Measurements from ENCODE around the gene PGD.
"Not testable (repeated sequence)": the region's sequence is repeated elsewhere in the genome, so short reads cannot be mapped to it uniquely, and the experiment has no call there.

Gene PGD

DNA sequence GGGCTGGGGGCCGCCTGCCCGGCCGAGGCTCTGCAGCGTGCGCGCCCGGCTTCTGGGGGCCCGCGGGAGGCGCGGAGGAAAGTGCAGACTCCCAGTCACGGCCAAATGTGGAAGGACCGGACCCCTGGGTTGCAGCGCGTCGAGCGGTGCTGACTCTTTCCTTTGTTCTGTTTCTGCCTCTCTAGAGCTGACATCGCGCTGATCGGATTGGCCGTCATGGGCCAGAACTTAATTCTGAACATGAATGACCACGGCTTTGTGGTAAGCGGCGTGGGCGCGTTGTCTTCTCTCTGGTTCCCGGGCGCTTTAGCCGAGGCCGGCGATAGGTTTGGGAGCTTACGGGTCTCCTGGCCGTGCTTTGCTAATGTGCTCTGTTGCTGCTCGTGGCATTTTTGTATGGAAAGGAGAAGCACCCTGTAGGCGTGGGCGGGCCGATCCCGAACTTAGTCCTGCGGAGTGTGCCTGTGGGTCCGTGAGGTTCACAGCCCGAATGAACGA lies 629 bp downstream of the PGD start:
- DNase-seq (ENCODE audit: low spot score), result no peak

DNA sequence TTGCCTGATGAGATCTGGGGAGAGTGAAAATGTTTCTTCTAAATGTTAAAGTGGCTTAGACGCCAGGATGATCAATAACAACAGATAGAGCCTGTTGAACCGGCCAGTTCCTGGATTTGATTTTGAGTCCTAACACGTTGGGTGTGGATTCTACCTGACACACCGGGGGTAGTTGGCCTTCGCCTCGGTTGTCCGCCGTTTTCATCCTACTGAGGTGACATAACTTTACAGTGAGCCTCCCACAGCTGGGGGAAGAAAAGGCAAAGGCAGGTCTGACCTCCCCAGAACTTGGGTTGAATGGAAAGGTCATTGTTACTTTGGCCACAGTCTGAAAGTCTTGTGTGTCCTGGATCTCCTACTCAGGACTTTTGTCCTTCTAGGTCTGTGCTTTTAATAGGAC lies 1.1 kb downstream of the PGD start:
- DNase-seq (ENCODE audit: low spot score), result no peak

DNA sequence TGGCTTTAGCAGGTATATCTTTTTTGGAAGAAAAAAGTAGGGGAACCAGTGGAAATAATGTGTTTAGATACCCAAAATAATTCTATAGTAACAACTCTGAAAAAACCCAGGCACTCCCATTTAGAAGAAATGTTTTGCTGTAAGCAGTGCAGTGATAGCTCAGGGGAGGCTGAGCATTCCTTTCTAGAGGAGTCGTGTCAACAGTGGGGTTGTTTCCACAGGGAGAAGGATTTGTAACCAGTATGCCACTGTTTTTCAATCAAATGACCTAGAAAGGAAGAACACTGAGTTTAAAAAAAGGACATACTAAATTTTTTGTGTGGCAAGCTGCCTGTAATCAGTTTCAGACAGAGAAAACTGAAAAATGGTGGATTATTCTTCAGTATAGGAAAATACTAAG lies 2.4 kb downstream of the PGD start:
- no peak for DNase-seq (ENCODE audit: low spot score)

DNA sequence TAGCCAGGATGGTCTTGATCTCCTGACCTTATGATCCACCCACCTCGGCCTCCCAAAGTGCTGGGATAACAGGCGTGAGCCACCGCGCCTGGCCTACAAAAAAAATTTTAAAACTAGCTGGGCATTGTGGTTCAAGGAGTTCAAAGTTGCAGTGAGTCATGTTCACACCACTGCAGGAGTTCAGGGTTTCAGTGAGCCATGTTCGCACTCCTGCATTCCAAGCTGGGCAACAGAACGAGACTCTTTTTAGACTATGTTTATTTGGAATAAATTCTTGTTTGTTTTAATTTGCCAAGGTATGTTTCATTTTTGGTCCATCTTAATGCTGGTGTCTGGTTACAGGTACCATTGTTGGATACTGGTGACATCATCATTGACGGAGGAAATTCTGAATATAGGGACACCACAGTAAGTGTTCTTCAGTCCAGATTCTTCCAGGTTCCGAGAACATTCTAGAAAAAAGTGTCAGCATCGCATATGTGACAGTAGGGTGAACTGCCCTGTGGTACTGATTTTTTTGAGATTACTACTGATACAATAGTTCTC lies 3.9 kb downstream of the PGD start:
- no peak for DNase-seq (ENCODE audit: low spot score)

DNA sequence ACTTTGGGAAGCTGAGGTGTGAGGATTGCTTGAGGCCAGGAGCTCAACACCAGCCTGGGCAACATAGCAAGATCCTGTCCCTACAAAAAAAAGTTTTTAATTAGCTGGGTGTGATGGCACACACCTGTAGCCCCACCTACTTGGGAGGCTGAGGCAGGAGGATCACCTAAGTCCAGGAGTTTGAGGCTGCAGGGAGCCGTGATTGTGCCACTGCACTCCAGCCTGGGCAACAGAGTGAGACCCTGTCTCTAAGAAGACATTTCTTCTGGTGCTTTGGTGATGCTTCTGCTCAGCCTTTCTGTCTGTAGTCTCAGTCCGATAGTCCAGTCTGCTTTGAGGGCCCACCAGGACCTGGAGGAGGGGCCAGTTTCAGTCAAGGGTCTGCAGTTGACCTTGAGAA lies 8.3 kb downstream of the PGD start:
- no peak for DNase-seq (ENCODE audit: low spot score)

DNA sequence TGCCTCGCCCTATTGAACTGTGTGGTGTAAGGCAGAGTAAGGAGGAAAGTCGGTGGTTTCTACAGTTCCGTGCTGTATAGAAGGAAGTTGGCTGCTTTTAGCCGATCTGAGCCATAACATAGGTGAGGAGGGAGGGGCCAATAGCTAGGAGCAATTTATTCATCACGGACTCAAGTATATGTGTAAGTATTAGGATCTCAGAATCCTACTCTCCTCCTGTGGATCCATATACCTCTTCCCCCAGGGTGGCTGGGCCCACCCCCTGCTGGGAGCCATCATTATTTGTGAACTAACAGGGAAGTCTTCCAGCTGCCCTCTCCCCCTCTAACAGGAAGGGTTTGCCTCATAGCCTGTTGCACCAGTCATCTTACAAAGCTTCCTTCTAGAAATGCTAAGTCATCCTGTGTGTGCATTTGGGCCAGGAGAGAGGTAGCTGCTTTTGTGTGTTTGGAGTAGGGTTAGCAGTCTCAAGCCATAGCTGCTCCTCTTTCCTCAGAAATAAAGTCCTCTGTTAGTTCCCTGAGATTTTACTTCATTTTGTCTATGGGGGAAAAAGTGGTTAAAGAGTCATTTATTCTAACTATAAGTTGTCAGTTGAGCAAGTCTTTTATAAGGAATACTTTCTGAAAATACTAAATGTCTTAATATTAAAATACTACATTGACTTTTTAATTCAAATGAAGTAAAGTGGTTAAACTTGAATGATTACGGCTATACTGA lies 16.5 kb downstream of the PGD start:
- peak; percentile 4 for DNase-seq (ENCODE audit: low spot score)

DNA sequence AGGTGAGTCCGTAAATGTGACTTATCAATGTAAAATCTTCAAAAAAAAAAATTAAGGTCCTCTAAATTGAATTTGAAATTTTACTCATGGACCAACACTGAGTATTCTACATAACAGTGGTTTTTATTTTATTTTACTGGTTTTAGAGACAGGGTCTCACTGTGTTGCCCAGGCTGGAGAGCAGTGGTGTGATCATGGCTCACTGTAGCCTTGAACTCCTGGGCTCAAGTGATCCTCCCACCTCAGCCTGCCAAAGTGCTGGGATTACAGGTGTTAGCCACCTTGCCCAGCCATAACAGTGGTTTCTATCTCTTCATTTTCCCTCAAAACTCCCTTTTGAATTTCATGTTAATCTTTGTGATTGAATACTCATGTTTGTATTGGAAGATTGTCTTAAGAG lies 17.1 kb downstream of the PGD start:
- not testable (repeated sequence) for DNase-seq (ENCODE audit: low spot score)

DNA sequence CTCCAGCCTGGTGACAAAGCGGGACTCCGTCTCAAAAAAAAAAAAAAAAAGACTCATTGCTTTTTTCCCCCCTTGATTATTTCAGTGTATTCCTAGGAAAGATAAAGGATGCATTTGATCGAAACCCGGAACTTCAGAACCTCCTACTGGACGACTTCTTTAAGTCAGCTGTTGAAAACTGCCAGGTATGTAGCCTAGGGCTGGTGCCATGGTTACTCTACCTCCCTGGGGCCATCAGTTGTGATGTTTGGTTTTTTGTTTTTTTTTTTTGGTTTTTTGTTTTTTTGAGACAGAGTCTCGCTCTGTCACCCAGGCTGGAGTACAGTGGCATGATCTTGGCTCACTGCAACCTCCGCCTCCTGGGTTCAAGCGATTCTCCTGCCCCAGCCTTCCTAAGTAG lies 19.9 kb downstream of the PGD start:
- not testable (repeated sequence) for DNase-seq (ENCODE audit: low spot score)

DNA sequence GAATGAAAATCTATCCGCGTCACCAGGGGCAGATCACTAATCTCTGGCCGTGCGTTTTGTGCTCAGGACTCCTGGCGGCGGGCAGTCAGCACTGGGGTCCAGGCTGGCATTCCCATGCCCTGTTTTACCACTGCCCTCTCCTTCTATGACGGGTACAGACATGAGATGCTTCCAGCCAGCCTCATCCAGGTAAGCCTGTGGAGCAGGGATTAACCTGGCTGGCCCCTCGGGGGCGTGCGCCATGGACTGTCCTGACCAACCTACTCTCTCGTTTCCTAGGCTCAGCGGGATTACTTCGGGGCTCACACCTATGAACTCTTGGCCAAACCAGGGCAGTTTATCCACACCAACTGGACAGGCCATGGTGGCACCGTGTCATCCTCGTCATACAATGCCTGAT lies 20.5 kb downstream of the PGD start:
- no peak for DNase-seq (ENCODE audit: low spot score)

DNA sequence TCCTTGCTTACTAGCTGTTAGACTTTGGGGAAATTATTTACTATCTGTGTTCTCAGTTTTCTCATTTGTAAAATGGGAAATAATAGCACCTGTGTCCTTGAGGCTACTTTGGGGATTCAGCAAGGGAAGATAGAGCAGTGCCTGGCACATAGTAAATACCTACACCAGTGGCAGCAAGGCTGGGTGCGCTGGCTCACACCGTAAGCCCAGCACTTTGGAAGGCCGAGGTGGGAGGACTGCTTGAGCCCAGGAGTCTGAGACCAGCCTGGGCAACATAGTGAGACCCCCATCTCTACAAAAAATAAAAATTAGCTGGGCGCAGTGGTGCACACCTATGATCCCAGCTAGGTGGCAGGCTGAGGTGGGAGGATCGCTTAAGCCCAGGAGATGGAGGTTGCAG lies 22.8 kb downstream of the PGD start:
- DNase-seq (ENCODE audit: low spot score), result no peak

DNA sequence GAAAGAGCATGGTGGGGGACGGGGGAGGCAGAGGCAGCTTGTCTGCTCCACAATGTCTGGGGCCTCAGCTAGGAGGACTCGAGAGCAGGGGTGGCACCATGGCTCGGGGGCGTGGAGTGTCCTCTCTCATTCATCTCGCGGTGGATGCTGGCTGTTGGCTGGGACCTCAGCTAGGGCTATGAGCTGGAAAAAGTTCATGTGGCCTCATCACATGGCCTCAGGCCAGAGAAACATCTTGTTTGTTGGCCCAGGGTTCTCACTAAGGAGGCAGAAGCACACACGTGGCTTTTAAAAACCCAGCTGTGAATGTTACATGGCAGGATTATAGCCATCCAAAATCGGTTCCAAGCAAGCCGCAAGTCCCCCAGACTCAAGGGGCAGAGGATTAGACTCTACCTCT lies 25.2 kb downstream of the PGD start:
- DNase-seq (ENCODE audit: low spot score), result no peak

DNA sequence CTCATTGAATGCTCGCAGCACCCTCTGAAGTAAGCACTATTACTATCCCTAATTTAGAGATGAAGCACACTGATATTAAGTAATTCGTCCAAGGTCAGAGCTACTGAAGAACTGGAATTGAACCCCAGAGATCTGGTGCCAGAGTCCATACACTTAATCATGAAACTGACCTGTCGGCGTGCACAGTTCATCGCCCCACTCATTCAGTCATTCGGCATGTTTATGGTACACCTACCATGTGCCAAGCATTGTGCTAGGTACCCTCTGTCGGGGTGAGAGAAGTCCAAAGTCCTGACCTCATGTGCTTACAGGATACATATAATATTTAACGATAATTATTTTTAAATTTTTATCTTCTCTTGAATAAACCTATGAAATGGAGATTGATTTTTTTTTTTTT lies 25.8 kb downstream of the PGD start:
- DNase-seq (ENCODE audit: low spot score), result no peak

DNA sequence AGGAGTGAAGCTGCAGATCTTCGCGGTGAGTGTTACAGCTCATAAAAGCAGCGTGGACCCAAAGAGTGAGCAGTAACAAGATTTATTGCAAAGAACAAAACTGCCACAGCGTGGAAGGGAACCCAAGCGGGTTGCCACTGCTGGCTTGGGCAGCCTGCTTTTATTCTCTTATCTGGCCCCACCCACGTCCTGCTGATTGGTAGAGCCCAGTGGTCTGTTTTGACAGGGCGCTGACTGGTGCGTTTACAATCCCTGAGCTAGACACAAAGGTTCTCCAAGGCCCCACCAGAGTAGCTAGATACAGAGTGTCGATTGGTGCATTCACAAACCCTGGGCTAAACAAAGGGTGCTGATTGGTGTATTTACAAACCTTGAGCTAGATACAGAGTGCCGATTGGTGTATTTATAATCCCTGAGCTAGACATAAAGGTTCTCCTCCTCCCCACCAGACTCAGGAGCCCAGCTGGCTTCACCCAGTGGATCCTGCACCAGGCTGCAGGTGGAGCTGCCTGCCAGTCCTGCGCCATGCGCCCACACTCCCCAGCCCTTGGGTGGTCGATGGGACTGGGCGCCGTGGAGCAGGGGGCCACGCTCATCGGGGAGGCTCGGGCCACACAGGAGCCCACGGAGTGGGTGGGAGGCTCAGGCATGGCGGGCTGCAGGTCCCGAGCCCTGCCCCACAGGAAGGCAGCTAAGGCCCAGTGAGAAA lies 27.1 kb downstream of the PGD start:
- DNase-seq (ENCODE audit: low spot score), result not testable (repeated sequence)

DNA sequence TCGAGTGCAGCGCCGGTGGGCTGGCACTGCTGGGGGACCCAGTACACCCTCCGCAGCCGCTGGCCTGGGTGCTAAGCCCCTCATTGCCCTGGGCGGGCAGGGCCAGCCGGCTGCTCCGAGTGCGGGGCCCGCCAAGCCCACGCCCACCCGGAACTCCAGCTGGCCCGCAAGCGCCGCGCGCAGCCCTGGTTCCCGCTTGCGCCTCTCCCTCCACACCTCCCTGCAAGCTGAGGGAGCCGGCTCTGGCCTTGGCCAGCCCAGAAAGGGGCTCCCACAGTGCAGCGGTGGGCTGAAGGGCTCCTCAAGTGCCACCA lies 27.6 kb downstream of the PGD start:
- DNase-seq (ENCODE audit: low spot score), result not testable (repeated sequence)

DNA sequence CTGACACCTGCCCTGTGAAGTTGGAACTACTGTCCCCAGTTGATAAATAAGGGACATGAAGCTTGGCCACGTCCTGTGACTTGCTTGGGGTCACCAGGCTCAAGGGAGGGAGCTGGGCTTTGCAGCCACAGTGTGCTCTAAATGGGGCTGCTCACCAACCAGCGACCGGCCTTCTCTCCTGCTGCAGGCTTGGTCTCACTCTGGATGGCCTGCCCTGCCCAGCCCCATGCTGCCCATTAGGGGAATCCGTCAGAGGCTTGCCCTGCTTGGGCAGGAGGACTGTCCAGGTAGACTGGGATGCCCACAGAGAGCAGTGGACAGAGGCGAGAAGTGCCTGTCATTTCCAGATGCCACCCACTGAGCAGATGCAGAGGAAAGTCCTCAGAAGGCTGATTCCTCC lies 30.1 kb downstream of the PGD start:
- DNase-seq (ENCODE audit: low spot score), result no peak

DNA sequence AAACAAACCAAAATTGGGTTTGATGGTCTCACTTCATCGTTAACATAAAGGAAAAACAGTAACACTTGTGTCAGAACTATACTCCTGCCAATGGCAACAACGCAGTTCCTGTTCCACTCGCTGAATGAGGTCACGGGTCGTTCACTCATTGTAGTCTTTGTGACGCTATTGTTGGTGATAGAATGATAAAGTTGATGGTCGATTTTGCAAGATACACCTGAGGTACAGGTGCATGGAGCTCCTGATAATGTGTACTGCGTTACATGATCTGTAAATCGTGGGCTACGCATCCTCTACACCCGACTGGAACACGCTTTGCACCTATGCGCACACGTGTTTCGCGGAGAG lies 31.0 kb downstream of the PGD start:
- DNase-seq (ENCODE audit: low spot score), result peak; percentile 29

DNA sequence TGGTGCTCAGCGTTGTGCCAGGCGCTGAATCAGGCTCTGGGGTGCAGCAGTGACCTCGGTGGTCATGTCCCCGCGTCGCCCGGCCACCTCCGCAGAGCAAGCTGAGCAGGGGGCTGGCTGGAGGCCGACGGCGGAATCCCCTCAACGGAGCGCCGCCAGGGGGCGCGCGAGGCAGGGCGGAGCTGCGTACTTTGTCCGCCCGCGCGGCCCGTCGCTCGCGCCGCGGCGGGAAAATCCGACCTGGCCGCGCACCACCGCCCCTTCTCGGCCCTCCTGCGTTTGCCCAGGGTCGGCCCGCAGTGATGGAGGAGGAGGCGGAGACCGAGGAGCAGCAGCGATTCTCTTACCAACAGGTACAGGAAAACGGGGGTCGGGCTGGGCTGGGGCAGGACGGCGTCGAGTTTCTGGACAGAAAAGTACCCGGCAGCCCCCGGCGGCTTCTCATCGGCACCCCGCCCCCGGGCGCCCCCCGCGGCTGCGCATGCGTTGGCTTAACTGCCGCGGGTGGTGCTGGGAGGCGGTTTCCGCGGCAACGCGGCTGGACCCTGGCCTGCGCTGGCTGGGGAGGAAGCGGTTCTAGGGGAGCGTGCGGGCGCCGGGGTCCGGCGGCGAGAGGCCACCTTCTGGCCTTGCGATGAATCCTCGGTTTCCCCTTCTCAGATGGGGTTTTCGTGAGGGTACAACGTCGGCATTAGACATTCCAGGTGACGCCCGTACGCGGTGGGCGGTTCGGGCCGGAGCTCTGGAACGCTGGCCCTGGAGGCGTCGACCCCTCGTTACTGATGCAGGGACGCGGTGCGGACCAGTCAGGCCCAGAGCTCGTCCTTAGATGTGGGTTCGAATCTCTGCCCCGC lies 31.6 kb downstream of the PGD start, which contains the start of gene CENPS:
Gene CENPS (plus strand): TSS at position 218 of the 854 bp plus-strand sequence. CDS start 85 bp downstream, at position 303.
- DNase-seq (ENCODE audit: low spot score), result peak; percentile 90

DNA sequence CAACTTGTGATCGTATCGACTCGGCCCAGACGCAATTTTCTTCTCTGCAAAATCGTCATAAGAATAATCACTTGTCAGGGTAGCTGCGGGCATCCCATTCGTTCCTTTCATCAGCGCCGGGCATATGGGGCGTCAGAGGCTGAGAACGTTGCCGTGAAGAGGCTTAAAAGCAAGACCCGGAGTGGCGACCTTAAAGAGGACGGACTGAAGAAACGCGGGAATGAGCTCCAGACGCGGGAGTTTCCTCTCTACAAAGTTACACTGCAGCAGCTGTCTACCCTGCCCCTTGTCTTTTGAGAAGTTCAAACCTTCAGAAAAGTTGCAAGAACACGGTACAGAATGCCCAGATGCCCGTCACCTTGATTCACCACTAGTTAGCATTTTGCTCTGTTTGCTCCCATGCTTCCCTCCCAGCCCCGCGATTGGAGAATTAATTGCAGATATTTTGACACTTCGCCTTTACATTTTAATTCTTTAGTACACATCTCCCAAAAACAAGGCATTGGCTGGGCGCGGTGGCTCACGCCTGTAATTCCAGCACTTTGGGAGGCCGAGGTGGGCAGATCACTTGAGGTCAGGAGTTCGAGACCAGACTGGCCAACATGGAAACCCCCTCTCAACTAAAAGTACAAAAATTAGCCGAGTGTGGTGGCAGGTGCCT lies 32.3 kb downstream of the PGD start:
- no peak for DNase-seq (ENCODE audit: low spot score)

DNA sequence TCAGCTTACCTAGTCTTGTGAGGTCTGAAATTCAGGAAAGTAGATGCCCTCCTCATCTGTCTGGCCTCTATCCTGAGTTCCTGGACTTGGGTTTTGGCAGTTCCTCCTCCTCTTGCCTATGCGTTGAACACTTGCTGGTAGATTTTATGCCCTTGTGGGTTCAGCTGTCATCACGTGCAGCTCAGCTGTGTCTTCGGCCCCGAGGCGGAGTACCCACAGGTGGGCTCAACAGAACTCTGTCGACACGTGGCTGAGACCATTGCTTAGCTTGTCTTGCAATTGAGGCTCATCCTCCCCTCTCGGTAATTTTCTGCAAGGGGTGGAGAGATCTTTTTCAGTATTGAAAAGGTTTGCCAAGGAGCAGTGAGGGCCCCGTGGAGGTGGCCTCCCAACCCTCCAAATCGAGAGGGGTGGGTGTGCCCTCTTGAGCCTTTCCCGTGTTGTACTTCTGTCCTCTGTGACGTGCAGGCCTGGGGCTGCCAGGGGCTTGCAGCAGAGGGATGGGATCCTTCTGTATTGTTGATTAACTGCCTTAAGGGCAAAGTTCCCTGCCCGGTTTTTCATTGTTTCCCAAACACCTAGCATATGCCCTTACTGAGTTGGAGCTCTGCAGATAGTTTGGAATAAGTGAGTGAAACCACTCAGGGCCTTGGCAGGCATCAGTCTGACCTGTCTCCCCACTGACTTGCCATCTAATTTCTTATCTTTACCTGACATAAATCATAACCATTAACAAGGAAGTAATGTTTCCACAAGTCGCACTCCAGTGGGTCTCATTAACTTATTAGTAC lies 34.2 kb downstream of the PGD start:
- DNase-seq (ENCODE audit: low spot score), result no peak

DNA sequence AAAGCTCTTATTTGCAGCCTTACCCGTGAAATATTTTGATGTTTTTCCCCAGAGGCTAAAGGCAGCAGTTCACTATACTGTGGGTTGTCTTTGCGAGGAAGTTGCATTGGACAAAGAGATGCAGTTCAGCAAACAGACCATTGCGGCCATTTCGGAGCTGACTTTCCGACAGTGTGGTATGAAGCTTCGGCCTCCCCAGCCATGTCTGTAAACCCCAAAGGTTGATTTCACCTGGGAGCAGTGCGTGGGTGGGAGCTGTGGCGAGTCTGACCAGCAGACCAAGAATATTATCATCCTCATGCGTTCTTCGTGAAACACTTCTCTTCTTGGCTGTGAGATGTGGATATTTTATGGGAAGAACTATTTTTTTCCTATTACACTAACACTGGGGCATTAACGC lies 34.9 kb downstream of the PGD start:
- no peak for DNase-seq (ENCODE audit: low spot score)

DNA sequence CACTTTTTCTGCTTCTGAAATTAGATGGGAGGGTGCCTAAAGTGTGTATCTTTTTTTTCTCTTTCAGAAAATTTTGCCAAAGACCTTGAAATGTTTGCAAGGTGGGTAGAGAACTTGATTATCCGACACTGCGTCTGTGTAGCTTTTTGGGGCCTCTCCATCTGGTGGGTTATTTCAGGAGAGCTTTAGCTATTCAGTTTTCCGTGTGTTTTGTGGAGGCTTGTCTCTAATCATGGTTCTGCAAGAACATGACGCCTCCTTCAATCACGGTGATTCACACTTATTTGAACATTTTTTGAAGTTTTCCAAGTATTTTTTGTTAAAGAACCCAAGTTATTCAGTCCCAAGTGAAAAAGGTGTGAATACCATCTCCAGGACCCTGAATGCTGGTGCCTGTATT lies 35.7 kb downstream of the PGD start:
- no peak for DNase-seq (ENCODE audit: low spot score)

Measured in CD4-positive, alpha-beta T cell treated with Interleukin-2 at 100 ng/mL for 4 hours (primary cell).